GM12878 (cell line): ENCODE results near the gene VWA8. TPM values are rescaled to one million over a fixed set of nuclear protein-coding genes. Genes with fewer than 3 reads are reported as not detected.

Experiments
- CBX3 ChIP-seq: fragments of 200-600 bp; sonication (generic); IDR thresholded peaks from 2 replicates; pipeline ENCODE4 v1.6.1; 2016; ENCODE audit warnings: low read depth, borderline replicate concordance
- EED ChIP-seq: sonication (generic); IDR thresholded peaks from 2 replicates; pipeline ENCODE4 v1.6.1; 2016; ENCODE audit warnings: antibody characterized with exemption, low read depth
- MTA3 ChIP-seq: IDR thresholded peaks from 2 replicates; pipeline ENCODE4 v1.6.1; 2012; ENCODE audit warnings: low read length, inconsistent platforms, borderline replicate concordance
- RAD21 ChIP-seq: IDR thresholded peaks from 2 replicates; pipeline ENCODE4 v1.6.1; 2011; ENCODE audit warnings: mild to moderate bottlenecking, low read depth, low read length, moderate library complexity; ENCODE audit not compliant: insufficient read depth
- RFX5 ChIP-seq: IDR thresholded peaks from 2 replicates; pipeline ENCODE4 v1.6.1; 2011; ENCODE audit warnings: low read depth, low read length, improper control_type of control experiment
- SMAD1 ChIP-seq: fragments of 450-650 bp; IDR thresholded peaks from 2 replicates; pipeline ENCODE4 v1.6.1; 2018; ENCODE audit warnings: mild to moderate bottlenecking, low read depth; ENCODE audit not compliant: partially characterized antibody
- SMAD5 ChIP-seq: IDR thresholded peaks from 2 replicates; pipeline ENCODE4 v1.6.1; 2016; ENCODE audit warnings: antibody characterized with exemption, low read depth
- polyA plus RNA-seq, 11 experiments: library from polyadenylated mRNA; depleted of rRNA in 4 of 11; unstranded in 6 of 11; stranded (reverse) in 5 of 11; fragments of >200 nt; fragmentation: Nextera tagmentation in 4 of 11; fragmentation: Illumina TruSeq in 1 of 11; extraction: Ambion mirVana in 4 of 11; extraction: Trizol in 1 of 11; gene quantifications; 1 replicate in 1 of 11; 2 replicates in 10 of 11; pipeline versions ENCODE4 v1.2.1 to v1.2.3, GENCODE V29; 2011 to 2016; ENCODE audit warnings: inconsistent platforms in 2 of 11, missing spikeins in 2 of 11, low read depth in 1 of 11
- total RNA-seq, 4 experiments: library from RNA; depleted of rRNA in 3 of 4; stranded (reverse); fragments of >200 nt in 3 of 4; fragmentation: Illumina TruSeq in 1 of 4; extraction: Trizol in 1 of 4; gene quantifications; 2 replicates each; pipeline versions ENCODE4 v1.2.1 to v1.2.3, GENCODE V29; 2013 to 2021
- TF ChIP-seq, protein P1 (sequence below): fragments of 450-650 bp; IDR thresholded peaks from 2 replicates; pipeline ENCODE4 v1.6.1; 2018; ENCODE audit warnings: borderline replicate concordance, mild to moderate bottlenecking; ENCODE audit not compliant: partially characterized antibody
- TF ChIP-seq, protein P2 (sequence below): fragments of 450-650 bp; formaldehyde crosslinking; IDR thresholded peaks from 2 replicates; pipeline ENCODE4 v1.4.0; 2022; ENCODE audit warnings: mild to moderate bottlenecking, moderate library complexity

Gene VWA8
- total and polyA plus RNA-seq, 10 of the 15 experiments (the other 5 are each of a cell fraction or from before 2014, with no cell fraction given): 3.0 to 21.8 (median 13.5) TPM

DNA sequence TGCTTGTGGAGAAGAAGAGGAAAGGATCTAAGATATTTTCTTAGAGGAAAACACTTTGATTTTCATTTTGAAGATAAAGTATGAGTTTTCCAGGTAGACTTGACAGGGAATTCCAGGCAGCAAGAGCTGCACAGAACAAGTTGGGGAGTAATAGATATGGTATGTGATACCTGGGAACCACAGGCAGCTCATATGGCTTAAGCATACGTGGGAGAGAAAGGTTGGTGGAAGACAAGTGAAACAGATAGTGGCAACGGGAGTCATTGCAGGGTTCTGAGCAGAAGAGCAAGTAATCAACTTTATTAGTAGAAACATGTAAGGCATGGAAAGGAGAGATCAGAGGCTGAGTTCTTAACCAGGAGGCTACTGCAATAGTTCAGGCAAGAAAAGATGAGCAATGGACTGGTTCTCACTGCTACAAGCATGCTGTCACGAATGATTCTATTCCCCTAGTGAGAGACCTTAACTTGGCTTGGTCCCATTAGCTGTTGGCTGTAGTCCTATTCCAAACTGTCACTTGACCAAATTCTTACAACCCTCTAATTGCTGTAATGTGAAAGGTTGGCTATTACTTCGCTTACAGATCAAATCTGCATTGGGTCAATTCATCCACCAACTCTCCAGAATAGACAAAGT, 217.9 kb downstream of the VWA8 start (continued):
- TF ChIP-seq, protein P1, sequence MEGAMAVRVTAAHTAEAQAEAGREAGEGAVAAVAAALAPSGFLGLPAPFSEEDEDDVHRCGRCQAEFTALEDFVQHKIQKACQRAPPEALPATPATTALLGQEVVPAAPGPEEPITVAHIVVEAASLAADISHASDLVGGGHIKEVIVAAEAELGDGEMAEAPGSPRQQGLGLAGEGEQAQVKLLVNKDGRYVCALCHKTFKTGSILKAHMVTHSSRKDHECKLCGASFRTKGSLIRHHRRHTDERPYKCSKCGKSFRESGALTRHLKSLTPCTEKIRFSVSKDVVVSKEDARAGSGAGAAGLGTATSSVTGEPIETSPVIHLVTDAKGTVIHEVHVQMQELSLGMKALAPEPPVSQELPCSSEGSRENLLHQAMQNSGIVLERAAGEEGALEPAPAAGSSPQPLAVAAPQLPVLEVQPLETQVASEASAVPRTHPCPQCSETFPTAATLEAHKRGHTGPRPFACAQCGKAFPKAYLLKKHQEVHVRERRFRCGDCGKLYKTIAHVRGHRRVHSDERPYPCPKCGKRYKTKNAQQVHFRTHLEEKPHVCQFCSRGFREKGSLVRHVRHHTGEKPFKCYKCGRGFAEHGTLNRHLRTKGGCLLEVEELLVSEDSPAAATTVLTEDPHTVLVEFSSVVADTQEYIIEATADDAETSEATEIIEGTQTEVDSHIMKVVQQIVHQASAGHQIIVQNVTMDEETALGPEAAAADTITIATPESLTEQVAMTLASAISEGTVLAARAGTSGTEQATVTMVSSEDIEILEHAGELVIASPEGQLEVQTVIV: no peak
- TF ChIP-seq, protein P2, sequence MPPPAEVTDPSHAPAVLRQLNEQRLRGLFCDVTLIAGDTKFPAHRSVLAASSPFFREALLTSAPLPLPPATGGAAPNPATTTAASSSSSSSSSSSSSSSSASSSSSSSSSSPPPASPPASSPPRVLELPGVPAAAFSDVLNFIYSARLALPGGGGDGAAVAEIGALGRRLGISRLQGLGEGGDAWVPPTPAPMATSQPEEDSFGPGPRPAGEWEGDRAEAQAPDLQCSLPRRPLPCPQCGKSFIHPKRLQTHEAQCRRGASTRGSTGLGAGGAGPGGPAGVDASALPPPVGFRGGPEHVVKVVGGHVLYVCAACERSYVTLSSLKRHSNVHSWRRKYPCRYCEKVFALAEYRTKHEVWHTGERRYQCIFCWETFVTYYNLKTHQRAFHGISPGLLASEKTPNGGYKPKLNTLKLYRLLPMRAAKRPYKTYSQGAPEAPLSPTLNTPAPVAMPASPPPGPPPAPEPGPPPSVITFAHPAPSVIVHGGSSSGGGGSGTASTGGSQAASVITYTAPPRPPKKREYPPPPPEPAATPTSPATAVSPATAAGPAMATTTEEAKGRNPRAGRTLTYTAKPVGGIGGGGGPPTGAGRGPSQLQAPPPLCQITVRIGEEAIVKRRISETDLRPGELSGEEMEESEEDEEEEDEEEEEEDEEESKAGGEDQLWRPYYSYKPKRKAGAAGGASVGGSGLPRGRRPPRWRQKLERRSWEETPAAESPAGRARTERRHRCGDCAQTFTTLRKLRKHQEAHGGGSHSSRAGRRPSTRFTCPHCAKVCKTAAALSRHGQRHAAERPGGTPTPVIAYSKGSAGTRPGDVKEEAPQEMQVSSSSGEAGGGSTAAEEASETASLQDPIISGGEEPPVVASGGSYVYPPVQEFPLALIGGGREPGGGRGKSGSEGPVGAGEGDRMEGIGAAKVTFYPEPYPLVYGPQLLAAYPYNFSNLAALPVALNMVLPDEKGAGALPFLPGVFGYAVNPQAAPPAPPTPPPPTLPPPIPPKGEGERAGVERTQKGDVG: no peak
- TF ChIP-seq EED (no peak), CBX3 (no peak), RFX5 (no peak), SMAD1 (no peak), SMAD5 (no peak), MTA3 (no peak), RAD21 (no peak)
